ENCODE results near the gene MAN1C1.
"Not testable (repeated sequence)": the region's sequence is repeated elsewhere in the genome, so short reads cannot be mapped to it uniquely, and the experiment has no call there.

The MAN1C1 gene

GRCh38 chr1:25731626-25732370 lies 115.2 kb downstream of the MAN1C1 start:
- Histone ChIP-seq H3K4me3 (ENCODE audit: low read length) (no peak overlapping the region), H3K9ac (ENCODE audit: low read depth, low read length) (no peak overlapping the region), H3K4me1 (ENCODE audit: control insufficient read depth, insufficient read depth, low read length) (peaks cover 9% of the 10 kb centered on the region), H3K27me3 (ENCODE audit: control insufficient read depth, insufficient read depth, low read length) (peaks cover 42% of the 10 kb centered on the region), H3K9me3 (replicated peaks; ENCODE audit: low read length) (no peaks in the 10 kb centered on the region), H3K36me3 (ENCODE audit: insufficient read depth, low read length) (no peaks in the 10 kb centered on the region), H3K4me2 (ENCODE audit: low read length) (no peak overlapping the region)

GRCh38 chr1:25732821-25733220 lies 116.2 kb downstream of the MAN1C1 start:
- Histone ChIP-seq H3K36me3 (ENCODE audit: insufficient read depth, low read length) (no peaks in the 10 kb centered on the region), H3K4me1 (ENCODE audit: control insufficient read depth, insufficient read depth, low read length) (peaks cover 9% of the 10 kb centered on the region), H3K27me3 (ENCODE audit: control insufficient read depth, insufficient read depth, low read length) (peaks cover 43% of the 10 kb centered on the region), H3K4me3 (ENCODE audit: low read length) (no peak overlapping the region), H3K9me3 (replicated peaks; ENCODE audit: low read length) (no peaks in the 10 kb centered on the region), H3K9ac (ENCODE audit: low read depth, low read length) (no peak overlapping the region), H3K4me2 (ENCODE audit: low read length) (no peak overlapping the region)

DNA sequence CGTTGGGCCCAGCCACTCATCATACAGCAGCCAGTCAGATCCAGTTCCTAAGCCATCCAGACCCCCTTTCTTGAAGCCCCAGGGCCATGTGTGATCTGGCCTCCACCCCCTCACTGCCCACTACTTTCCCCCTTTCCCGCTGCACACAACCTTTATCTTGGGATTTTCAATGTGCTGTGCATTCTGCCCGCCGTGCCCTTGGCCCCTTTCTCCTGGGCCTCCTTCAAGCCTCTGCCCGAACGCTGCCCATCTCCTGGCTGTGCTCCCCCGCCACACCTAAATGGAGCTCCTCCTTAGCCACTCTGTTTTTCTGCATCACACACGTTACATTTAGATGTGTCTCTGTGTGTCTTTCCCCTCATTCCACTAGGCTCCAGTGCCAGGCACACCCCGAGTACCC lies 116.7 kb downstream of the MAN1C1 start:
- Histone ChIP-seq H3K36me3 (ENCODE audit: insufficient read depth, low read length) (no peaks in the 10 kb centered on the region), H3K4me3 (ENCODE audit: low read length) (no peak overlapping the region), H3K9ac (ENCODE audit: low read depth, low read length) (no peak overlapping the region), H3K4me2 (ENCODE audit: low read length) (no peak overlapping the region), H3K4me1 (ENCODE audit: control insufficient read depth, insufficient read depth, low read length) (peaks cover 9% of the 10 kb centered on the region), H3K9me3 (replicated peaks; ENCODE audit: low read length) (no peaks in the 10 kb centered on the region), H3K27me3 (ENCODE audit: control insufficient read depth, insufficient read depth, low read length) (peaks cover 44% of the 10 kb centered on the region)

GRCh38 chr1:25734991-25735390 lies 118.4 kb downstream of the MAN1C1 start:
- not testable (repeated sequence) for H3K9me3 ChIP-seq (replicated peaks; ENCODE audit: low read length); H3K4me3 ChIP-seq (ENCODE audit: low read length); H3K9ac ChIP-seq (ENCODE audit: low read depth, low read length); H3K36me3 ChIP-seq (ENCODE audit: insufficient read depth, low read length); H3K4me1 ChIP-seq (ENCODE audit: control insufficient read depth, insufficient read depth, low read length); H3K4me2 ChIP-seq (ENCODE audit: low read length)
- peaks cover 48% of the 10 kb centered on the region for H3K27me3 ChIP-seq (ENCODE audit: control insufficient read depth, insufficient read depth, low read length)

GRCh38 chr1:25735956-25736529 lies 119.5 kb downstream of the MAN1C1 start:
- H3K4me3 ChIP-seq (ENCODE audit: low read length), result no peak overlapping the region
- H3K4me1 ChIP-seq (ENCODE audit: control insufficient read depth, insufficient read depth, low read length), result peaks cover 1% of the 10 kb centered on the region
- no peaks in the 10 kb centered on the region for H3K9me3 ChIP-seq (replicated peaks; ENCODE audit: low read length)
- no peaks in the 10 kb centered on the region for H3K36me3 ChIP-seq (ENCODE audit: insufficient read depth, low read length)
- no peak overlapping the region for H3K9ac ChIP-seq (ENCODE audit: low read depth, low read length)
- H3K4me2 ChIP-seq (ENCODE audit: low read length), result no peak overlapping the region
- peaks cover 48% of the 10 kb centered on the region for H3K27me3 ChIP-seq (ENCODE audit: control insufficient read depth, insufficient read depth, low read length)

- H3K27me3 ChIP-seq (ENCODE audit: control insufficient read depth, insufficient read depth, low read length), result peaks cover 58% of the 10 kb centered on the region
Observed at GRCh38 chr1:25737130-25737529, 120.5 kb downstream of the MAN1C1 start.

DNA sequence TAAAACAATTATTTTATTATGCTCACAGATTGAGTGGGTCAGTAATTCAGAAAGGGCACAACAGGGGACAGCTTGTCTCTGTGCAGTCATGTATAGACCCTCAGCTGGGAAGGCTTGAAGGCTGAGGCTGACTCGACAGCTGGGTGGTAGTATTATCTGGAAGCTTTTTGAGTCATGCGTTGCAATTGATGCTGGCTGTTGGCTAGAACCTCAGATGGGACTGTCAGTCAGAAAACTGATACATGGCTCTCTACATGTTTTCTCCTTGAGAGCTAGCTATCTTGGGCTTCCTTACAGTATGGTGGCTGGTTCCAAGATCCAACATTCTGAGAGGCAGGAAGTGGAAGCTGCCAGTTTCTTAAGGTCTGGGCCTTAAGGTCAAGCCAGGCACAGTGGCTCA lies 121.9 kb downstream of the MAN1C1 start:
- Histone ChIP-seq H3K4me2 (ENCODE audit: low read length) (no peak overlapping the region), H3K27me3 (ENCODE audit: control insufficient read depth, insufficient read depth, low read length) (peaks cover 68% of the 10 kb centered on the region), H3K4me3 (ENCODE audit: low read length) (no peak overlapping the region), H3K9ac (ENCODE audit: low read depth, low read length) (no peak overlapping the region), H3K36me3 (ENCODE audit: insufficient read depth, low read length) (no peaks in the 10 kb centered on the region), H3K9me3 (replicated peaks; ENCODE audit: low read length) (no peaks in the 10 kb centered on the region), H3K4me1 (ENCODE audit: control insufficient read depth, insufficient read depth, low read length) (peaks cover 5% of the 10 kb centered on the region)

More at GRCh38 chr1:25737130-25737529, 120.5 kb downstream of the MAN1C1 start:
- no peaks in the 10 kb centered on the region for H3K9me3 ChIP-seq (replicated peaks; ENCODE audit: low read length)
- no peaks in the 10 kb centered on the region for H3K36me3 ChIP-seq (ENCODE audit: insufficient read depth, low read length)
- H3K9ac ChIP-seq (ENCODE audit: low read depth, low read length), result no peak overlapping the region
- no peak overlapping the region for H3K4me3 ChIP-seq (ENCODE audit: low read length)
- no peak overlapping the region for H3K4me2 ChIP-seq (ENCODE audit: low read length)
- no peaks in the 10 kb centered on the region for H3K4me1 ChIP-seq (ENCODE audit: control insufficient read depth, insufficient read depth, low read length)

GRCh38 chr1:25739341-25739740 lies 122.8 kb downstream of the MAN1C1 start:
- H3K4me1 ChIP-seq (ENCODE audit: control insufficient read depth, insufficient read depth, low read length), result peaks cover 13% of the 10 kb centered on the region
- no peaks in the 10 kb centered on the region for H3K9me3 ChIP-seq (replicated peaks; ENCODE audit: low read length)

GRCh38 chr1:25740071-25740470 lies 123.5 kb downstream of the MAN1C1 start:
- no peak overlapping the region for H3K4me3 ChIP-seq (ENCODE audit: low read length)

More at GRCh38 chr1:25739341-25739740, 122.8 kb downstream of the MAN1C1 start:
- Histone ChIP-seq H3K27me3 (ENCODE audit: control insufficient read depth, insufficient read depth, low read length) (peaks cover 68% of the 10 kb centered on the region), H3K4me3 (ENCODE audit: low read length) (no peak overlapping the region), H3K9ac (ENCODE audit: low read depth, low read length) (no peak overlapping the region), H3K36me3 (ENCODE audit: insufficient read depth, low read length) (no peaks in the 10 kb centered on the region), H3K4me2 (ENCODE audit: low read length) (no peak overlapping the region)

GRCh38 chr1:25742316-25742715 lies 125.7 kb downstream of the MAN1C1 start:
- no peaks in the 10 kb centered on the region for H3K36me3 ChIP-seq (ENCODE audit: insufficient read depth, low read length)
- H3K9ac ChIP-seq (ENCODE audit: low read depth, low read length), result no peak overlapping the region
- H3K4me3 ChIP-seq (ENCODE audit: low read length), result no peak overlapping the region
- H3K9me3 ChIP-seq (replicated peaks; ENCODE audit: low read length), result no peaks in the 10 kb centered on the region
- H3K27me3 ChIP-seq (ENCODE audit: control insufficient read depth, insufficient read depth, low read length), result peaks cover 46% of the 10 kb centered on the region
- peaks cover 13% of the 10 kb centered on the region for H3K4me1 ChIP-seq (ENCODE audit: control insufficient read depth, insufficient read depth, low read length)
- H3K4me2 ChIP-seq (ENCODE audit: low read length), result no peak overlapping the region

More at GRCh38 chr1:25740071-25740470, 123.5 kb downstream of the MAN1C1 start:
- no peaks in the 10 kb centered on the region for H3K9me3 ChIP-seq (replicated peaks; ENCODE audit: low read length)
- H3K27me3 ChIP-seq (ENCODE audit: control insufficient read depth, insufficient read depth, low read length), result peaks cover 67% of the 10 kb centered on the region
- H3K9ac ChIP-seq (ENCODE audit: low read depth, low read length), result no peak overlapping the region
- no peaks in the 10 kb centered on the region for H3K36me3 ChIP-seq (ENCODE audit: insufficient read depth, low read length)
- peaks cover 13% of the 10 kb centered on the region for H3K4me1 ChIP-seq (ENCODE audit: control insufficient read depth, insufficient read depth, low read length)
- no peak overlapping the region for H3K4me2 ChIP-seq (ENCODE audit: low read length)

- Histone ChIP-seq H3K9ac (ENCODE audit: low read depth, low read length) (no peak overlapping the region), H3K4me3 (ENCODE audit: low read length) (no peak overlapping the region), H3K36me3 (ENCODE audit: insufficient read depth, low read length) (no peaks in the 10 kb centered on the region), H3K27me3 (ENCODE audit: control insufficient read depth, insufficient read depth, low read length) (peaks cover 45% of the 10 kb centered on the region), H3K4me2 (ENCODE audit: low read length) (peak overlapping the region; percentile 6), H3K9me3 (replicated peaks; ENCODE audit: low read length) (no peaks in the 10 kb centered on the region), H3K4me1 (ENCODE audit: control insufficient read depth, insufficient read depth, low read length) (peaks cover 13% of the 10 kb centered on the region)
Observed at GRCh38 chr1:25743164-25744139, 126.9 kb downstream of the MAN1C1 start.
